GM15510 (cell line): ENCODE results near the gene CCDC175.

ENCODE experiments used
- POLR2A ChIP-seq: IDR thresholded peaks from 3 replicates; pipeline ENCODE4 v1.6.1; 2011; ENCODE audit warnings: borderline replicate concordance; ENCODE audit not compliant: insufficient read length; ENCODE audit errors: extremely low read depth

The CCDC175 gene

DNA sequence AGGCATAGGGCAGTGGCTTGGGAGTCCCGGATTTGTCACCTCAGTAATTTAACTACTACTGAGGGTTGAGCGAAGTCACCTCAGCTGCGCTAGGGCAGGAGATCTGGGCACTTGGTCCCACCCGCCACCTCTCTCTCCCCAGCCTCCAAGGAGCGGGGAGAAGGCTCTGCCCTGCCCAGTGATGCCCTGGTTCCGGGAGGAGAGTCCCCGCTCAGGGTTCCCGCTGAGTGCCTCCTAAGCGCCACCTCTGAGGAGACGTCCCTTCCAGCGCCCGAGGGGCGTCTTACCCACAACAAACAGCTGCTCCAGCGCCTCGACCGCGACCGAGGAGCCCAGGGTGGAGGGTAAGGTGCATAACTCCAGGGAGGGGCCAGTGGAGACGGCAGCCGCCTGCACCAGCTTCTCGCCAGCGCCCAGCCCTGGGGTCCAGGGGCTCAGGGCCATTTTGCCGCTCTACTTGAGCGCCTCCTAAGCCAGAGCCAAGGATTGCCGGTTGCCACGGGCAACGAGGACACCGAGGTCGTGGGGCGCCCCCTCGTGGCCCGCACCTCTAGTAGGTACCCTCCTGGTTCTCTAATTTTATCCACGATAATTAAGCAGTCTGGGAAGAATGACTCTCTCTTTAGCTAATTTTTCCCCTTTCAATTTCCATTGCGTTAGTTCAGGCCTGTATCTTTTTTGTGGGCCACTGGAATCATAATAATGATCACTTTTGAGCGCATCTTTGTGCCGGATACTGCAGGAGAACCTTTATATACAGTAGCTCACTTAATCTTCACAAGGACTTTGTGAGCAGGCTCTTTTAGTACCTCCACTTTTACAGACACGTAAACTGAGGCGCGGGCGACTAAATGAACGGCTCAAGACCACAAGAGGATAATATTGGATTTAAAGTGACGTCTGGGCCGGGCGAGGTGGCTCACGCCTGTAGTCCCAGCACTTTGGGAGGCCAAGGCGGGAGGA, at the start of gene CCDC175:
TSS of gene CCDC175 (minus strand) at position 481 of the 963 bp plus-strand sequence. CDS start at position 444, 37 bp downstream.
- TF ChIP-seq POLR2A = no peak

- TF ChIP-seq POLR2A = no peak
Observed at GRCh38 chr14:59622631-59623030, 46.0 kb upstream of the CCDC175 start.

- TF ChIP-seq POLR2A = no peak
Observed at GRCh38 chr14:59619061-59619460, 42.4 kb upstream of the CCDC175 start.

GRCh38 chr14:59601056-59601455, 24.4 kb upstream of the CCDC175 start:
- TF ChIP-seq POLR2A = no peak

DNA sequence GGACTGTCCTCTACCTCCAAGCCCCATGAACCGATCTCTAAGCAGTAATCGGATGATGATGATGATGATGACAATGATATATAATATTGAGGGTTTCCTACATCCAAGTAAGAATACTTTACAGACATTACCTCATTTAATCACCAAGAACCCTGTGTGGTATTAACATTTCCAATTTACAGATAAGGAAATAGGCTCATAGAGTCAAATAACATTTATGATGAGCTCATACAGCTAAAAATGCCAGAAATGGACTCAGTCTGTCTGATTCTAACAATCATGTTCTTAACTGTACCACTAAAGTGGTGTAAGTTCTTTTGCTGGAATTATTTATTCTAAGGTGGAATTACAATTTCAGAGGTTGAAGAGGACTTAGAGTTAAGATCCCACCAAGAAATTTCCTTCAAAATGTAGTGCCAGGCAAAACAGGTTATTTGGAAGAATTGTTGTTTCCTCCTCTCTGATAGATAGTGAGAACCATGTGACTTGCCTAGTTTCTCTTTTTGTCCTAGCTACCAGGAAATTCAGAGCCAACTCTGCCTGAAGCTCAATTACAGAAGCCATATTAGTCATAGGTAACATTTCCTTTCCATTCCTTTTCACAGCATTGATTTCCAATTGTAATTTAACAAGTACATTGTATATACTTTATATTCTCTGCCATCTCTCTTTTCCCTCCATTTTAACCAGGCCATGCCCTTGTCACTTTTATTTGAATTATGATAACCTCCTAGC, 23.8 kb upstream of the CCDC175 start:
- no peak for TF ChIP-seq POLR2A

DNA sequence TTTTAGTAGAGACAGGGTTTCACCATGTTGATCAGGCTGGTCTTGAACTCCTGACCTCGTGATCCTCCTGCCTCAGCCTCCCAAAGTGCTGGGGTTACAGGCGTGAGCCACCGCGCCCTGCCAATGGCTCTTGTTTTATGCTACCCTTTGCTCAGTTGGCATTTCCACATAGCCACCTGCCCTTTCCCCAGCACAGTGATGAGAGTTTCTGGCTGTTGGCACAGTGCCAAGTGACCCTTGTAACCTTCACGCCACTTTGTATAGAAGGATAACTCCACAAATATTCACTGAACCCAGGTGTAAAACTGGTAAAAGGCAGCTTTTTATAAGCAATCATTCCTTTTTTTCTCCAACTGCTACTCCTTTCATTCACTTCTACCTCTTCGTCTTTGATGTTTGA, 18.5 kb upstream of the CCDC175 start:
- no peak for TF ChIP-seq POLR2A

DNA sequence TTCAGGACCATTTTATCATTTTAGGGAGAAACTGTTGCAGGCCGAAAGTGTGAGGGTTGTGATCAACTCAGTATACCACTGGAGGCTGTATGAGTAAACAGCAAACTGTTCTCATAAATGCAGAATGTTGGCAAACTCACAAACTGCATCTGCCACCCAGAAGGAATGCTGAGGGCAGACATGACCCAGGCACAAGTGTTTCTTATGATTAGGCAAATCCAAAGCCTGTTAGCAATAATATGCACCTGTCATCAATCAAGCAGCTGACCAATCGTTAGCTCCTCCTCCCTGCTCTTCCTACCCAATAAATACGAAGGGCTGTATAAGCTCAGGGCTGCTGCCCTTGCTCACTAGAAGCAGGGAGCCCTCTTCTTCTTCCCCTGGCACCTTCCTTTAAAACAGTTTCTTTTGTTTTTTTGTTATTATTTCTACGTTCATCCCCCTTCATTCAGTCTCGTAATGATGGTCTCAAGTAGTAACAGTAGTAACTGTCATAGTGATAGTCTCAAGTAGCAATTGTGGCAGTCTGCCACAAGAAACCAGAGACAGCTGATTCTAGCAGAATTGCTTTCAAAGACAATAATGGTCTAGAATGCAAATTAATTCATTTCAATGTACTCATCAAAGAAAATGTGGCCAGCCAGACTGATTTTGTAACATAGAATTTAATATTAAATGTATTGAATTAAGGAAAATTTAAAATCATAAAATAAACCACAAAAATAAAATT, 15.2 kb upstream of the CCDC175 start:
- TF ChIP-seq POLR2A = no peak

DNA sequence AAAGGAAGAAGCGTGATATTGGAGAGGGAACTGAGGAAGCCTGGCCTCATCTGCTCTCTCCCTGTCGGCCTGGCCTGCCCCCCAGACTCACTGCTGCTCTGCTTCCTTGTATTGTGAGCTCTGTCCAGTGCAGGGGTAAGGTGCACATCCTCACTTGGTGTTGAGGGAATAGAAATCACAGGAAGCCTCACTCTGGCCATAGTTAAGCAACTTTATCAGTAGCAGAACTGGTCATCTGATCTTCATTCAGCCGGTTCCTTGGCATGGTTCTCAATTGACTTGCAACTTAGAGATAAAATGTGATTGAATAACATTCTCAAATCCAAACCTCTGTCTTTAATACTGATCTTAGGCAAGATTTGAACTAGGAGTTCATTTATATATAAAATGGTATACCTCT, 11.5 kb upstream of the CCDC175 start:
- no peak for TF ChIP-seq POLR2A

- TF ChIP-seq POLR2A = no peak
Observed at GRCh38 chr14:59585891-59586554, 9.4 kb upstream of the CCDC175 start.

DNA sequence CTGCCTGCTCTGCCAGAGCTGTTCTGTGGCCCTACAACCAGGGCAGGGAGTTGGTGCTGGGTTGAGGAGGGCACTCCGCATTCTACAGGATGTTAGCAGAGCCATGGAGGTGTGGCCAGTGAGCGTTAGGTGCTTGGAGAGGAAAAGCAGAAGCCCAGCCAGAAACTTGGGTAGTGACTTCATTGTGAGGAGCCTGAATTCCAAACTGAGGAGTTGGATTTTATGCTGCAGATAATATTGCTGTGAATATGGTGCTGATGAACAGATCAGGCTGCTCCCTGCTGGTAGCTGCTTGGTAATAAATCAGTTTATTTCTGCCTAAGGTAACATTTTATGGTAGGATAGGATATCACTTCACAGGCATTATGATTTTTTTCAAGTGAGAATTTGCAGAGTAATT, 7.1 kb upstream of the CCDC175 start:
- no peak for TF ChIP-seq POLR2A

GRCh38 chr14:59582845-59583509, 6.4 kb upstream of the CCDC175 start:
- no peak for TF ChIP-seq POLR2A

DNA sequence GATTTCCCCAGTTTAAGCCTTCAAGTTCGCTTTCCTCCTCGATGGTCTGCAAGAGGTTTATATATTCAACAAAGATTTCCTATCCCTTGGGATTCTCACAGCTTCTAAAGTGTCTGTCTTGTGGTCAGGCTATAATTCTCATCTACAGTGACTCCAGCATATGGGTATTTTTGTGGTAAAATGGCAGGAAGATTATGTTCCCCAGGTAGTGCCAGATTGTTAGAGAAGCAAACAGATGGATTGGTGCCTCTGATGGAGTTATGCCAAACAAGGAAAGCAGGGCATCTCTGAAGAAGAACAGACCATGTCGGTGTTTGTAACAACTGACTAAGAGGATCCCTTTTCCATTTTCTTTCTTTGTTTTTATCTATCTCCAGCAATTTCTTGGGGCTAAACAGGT, 5.5 kb upstream of the CCDC175 start:
- TF ChIP-seq POLR2A = no peak

DNA sequence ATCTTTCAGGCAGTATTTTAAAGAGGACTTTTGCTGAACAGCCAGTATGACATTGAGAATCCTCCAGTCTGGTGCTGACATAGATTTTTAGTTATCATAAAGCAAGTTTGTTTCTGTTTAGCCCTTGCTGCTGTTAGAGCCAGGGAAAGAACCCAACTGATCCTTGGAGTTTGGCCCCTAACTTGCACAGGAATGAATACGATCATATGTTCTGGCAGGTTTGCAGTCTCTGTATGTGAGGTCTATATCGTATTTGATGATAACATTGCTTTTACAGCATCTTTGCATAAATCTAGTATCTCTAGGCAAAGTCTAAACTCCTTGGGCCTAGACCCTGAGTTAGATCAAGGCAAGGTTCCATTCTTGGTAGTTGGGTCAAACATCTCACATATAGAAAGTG, 4.3 kb upstream of the CCDC175 start:
- no peak for TF ChIP-seq POLR2A

DNA sequence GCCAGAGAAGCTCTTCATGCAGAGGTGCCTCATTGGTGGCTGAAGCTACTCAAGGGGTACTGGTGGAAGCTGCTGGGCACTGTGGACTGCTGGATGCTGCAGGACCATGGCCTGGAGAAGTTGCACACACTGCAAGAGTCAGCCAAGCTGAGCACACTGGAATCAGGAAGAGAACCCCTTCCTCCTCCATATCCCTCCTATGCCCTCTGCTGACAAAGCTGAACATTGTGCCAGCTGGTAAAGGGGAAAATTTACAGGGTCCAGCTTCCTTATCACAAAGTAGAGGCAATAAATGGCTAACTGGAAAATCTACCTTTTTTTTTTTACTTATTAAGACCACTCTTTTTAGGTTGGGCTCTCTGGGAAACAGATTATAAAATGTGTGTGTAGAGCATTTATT, 6.5 kb downstream of the CCDC175 start:
- TF ChIP-seq POLR2A = no peak
